Activated CD4-positive, alpha-beta T cell treated with anti-CD3 and anti-CD28 coated beads for 24 hours (primary cell): ENCODE results near the gene CACNA1I.

Source experiments
- DNase-seq, 2 donors: peaks; one replicate each; pipeline ENCODE4 v3.0.0-alpha.2; 2020; ENCODE audit warnings: low read depth in 2 of 2

Gene CACNA1I

DNA sequence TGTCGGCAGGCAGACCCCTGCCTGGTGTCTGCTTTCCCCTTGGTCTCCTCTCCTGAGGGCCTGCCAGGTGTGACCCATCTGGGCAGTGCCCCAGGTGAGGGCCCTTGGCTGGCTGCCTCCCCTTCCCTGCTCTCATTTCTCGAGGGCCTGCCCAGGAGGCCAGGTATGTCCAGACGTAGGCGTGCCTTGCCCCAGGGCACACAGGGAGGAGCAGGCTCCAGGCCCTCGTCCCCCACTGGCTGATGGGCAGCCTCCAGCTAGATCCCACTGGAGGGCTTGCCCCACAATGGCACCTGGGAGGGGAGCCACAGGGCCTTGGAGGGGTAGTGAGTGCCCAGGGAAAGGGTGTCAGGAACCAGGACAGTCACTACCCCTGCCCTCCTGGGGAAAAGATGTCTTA is 95.9 kb downstream of the CACNA1I start:
- no peak for DNase-seq

GRCh38 chr22:39666926-39667325 is 96.4 kb downstream of the CACNA1I start:
- DNase-seq = no peak

DNA sequence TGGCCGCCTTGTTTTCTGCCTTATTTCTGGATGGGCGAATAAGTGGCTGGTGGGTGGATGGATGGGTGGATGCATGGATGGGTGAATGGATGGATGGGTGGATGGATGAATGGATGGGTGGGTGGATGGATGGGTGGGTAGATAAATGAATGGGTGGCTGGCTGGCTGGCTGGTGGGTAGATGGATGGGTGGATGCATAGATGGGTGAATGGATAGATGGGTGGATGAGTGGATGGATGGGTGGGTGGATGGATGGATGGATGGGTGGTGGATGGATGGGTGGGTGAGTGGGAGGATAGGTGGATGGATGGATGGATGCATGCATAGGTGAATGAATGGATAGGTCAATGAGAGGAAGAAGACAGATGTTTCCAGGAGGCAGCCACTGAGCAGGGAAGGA is 98.9 kb downstream of the CACNA1I start:
- no peak for DNase-seq

DNA sequence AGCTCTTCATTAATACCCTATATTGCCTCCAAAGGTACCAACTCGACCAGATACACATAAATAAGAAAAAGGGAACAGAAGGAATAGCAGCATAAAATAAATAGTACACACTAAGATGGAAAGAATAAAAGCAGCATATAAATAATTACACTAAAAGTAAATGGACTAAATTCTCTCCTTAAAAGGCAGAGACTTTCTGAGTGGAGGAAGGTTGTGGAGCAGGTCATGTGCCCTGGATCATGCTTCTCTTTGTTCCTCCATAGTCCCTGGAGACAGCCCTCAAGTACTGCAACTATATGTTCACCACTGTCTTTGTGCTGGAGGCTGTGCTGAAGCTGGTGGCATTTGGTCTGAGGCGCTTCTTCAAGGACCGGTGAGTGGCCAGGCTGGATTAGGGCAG is 101.4 kb downstream of the CACNA1I start:
- no peak for DNase-seq

GRCh38 chr22:39674536-39674935 is 104.0 kb downstream of the CACNA1I start:
- DNase-seq = no peak

DNA sequence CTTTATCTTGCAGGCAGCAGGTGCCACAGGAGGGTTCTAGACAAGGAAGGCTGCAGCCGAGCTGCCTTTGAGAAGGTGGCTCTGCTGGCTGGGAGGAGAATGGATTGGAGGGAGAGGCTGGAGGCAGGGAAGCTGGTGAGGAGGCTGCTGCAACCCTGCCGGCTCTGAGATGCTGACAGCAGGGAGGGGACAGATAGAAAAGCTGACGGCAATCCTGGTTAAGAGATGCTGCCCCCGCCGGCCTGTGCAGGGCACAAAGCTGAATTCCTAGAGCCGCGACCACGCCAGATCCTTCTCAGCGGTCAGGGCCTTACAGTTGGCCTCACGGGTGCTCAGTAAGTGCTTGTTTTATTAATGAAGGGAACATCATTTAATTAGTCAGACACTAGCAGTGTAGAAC is 105.4 kb downstream of the CACNA1I start:
- no peak for DNase-seq

DNA sequence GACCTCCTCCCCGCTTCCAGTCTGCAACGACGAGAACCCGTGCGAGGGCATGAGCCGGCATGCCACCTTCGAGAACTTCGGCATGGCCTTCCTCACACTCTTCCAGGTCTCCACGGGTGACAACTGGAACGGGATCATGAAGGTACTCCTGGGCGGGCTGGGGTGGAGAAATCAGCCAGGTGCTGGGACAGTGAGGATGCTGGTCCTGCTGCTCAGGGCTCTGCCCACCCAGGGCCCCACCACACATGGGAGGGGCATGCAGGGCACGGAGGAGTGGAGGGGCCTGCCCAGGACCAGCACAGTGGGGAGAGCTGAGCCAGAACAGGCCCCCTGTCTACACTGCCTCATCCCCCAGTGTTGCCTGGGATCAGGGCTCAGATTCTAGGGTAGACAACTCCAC is 107.4 kb downstream of the CACNA1I start:
- no peak for DNase-seq

- DNase-seq = no peak
Observed at GRCh38 chr22:39678862-39679490, 108.4 kb downstream of the CACNA1I start.

DNA sequence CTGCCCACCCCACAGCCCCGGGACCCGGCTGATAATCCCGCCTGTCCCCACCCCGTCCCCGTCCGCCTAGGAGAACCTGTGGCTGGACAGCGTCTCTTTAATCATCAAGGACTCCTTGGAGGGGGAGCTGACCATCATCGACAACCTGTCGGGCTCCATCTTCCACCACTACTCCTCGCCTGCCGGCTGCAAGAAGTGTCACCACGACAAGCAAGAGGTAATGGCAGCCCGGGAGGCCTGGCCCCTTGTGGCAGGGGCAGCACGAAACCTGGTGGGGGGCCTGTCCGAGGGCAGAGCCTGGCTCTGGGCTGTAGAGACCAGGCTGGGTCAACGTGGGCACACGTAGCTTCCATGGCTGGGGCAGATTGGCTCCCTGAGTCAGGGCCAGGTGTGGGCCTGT is 109.1 kb downstream of the CACNA1I start:
- no peak for DNase-seq

DNA sequence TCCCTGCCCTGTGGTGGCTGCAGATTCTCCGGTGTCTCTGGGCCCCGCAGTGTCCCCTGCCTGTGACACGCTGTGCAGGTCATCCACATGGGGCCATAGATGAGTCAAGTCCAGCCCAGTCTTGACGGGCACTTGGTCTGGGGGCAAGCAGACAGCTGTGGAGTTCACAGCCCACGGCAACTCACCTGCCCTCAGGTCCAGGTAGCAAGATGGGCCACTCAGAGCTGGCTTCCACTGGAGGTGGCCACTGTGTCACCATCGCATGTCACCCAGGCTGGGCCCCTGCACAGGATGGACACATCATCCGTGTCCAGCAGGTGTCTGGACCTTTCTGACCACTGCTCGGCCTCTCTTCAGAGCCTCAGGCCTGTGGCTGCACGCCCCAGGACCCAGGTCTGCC is 109.9 kb downstream of the CACNA1I start:
- no peak for DNase-seq

GRCh38 chr22:39681038-39681861 is 110.7 kb downstream of the CACNA1I start:
- no peak for DNase-seq

DNA sequence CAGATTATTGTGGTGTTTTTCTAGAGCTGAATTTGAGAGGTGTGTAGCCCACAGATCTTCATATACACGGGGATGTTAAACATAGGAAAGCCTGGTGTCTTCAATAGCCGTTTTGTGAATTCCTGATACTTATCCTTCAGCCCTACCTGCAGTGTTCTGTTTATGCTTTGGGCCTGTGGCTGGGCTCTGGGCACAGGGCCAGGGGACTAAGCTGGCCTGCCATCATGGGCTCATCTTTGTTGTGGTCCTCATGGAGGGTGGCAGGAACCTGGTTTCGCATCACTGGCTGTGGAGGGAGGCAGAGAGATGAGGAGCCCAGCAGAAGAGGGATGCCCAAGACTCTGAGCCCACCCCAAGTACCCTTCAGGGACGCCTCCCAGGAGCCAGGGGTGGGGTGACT is 112.4 kb downstream of the CACNA1I start:
- no peak for DNase-seq

GRCh38 chr22:39683639-39684038 is 113.1 kb downstream of the CACNA1I start:
- no peak for DNase-seq

GRCh38 chr22:39684702-39685281 is 114.2 kb downstream of the CACNA1I start:
- DNase-seq = no peak

DNA sequence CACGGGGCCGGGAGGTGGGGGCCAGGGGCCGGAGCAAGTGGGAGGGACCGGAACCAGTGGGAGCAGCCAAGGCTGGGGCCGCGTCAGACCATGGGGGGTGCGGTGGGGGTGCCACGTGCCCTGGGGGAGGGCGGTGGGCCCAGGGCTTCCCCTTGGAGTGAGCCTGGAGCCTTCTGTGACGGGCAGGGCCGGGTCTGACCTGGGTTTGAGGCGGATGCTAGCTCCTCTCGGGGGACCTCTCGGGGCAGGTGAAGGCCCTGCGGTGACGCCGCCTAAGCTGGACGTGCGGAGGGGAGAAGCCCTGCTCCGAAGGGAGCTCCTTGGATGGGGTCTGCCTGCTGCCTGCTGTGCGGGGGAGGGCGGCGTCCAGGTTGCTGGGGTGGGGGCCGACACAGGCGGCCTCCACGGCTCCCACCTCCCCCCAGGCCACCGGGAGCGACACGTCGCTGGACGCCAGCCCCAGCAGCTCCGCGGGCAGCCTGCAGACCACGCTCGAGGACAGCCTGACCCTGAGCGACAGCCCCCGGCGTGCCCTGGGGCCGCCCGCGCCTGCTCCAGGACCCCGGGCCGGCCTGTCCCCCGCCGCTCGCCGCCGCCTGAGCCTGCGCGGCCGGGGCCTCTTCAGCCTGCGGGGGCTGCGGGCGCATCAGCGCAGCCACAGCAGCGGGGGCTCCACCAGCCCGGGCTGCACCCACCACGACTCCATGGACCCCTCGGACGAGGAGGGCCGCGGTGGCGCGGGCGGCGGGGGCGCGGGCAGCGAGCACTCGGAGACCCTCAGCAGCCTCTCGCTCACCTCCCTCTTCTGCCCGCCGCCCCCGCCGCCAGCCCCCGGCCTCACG is 115.0 kb downstream of the CACNA1I start:
- DNase-seq = no peak

- no peak for DNase-seq
Observed at GRCh38 chr22:39686178-39686620, 115.6 kb downstream of the CACNA1I start.

- DNase-seq = no peak
Observed at GRCh38 chr22:39686776-39687525, 116.4 kb downstream of the CACNA1I start.

DNA sequence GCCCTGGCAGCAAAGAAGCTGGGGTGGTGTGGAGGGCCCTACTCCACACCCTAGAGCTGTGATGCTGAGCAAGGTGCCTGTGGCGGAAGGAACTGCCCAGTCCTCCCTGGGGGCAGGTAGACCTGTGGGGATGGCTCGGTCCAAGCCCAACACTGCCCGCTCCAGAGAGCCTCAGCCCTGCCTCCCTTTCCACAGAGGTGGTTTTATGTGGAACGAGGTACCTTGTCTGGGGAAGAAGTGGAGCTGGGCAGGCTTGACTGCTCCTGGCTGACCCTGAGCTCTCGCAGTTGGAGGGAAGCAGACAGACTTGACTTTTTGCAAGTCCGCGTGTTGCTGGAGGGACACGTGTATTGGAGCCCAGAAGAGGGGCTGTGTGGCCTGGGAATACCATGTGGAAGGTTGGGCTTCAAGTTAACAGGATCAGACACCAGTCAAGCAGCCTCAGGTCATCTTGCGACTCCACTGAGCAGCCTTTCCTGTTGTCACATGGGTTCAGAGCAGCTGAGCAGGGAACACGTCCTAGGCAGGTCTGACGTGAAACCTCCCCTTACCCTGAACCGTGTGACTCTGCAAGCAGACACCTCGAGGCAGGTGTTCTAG is 117.7 kb downstream of the CACNA1I start:
- no peak for DNase-seq

DNA sequence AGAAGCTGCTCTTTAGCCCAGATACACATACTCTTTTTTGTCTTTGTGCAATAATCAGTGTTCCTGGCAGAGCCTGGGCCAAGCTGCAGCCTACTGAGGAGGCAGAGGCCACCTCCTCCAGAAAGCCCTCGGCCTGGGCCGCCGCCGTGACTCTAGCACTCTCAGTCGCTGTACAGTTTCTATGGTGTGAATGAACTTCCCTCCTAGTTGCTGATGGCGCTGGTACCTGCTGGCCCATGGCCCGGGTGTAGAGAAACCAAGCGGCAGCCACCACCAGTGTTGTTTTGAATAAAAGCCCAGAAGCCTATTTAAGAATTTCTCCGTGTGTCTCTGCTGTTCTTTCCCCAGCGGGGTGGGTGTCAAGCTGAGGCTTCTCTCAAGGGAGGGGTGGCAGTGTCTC is 118.9 kb downstream of the CACNA1I start:
- no peak for DNase-seq

- DNase-seq = peak; percentile 11 to 15
Observed at GRCh38 chr22:39690881-39691605, 120.5 kb downstream of the CACNA1I start.
